ENCODE measurements around the gene H2AZ1.

The H2AZ1 gene

DNA sequence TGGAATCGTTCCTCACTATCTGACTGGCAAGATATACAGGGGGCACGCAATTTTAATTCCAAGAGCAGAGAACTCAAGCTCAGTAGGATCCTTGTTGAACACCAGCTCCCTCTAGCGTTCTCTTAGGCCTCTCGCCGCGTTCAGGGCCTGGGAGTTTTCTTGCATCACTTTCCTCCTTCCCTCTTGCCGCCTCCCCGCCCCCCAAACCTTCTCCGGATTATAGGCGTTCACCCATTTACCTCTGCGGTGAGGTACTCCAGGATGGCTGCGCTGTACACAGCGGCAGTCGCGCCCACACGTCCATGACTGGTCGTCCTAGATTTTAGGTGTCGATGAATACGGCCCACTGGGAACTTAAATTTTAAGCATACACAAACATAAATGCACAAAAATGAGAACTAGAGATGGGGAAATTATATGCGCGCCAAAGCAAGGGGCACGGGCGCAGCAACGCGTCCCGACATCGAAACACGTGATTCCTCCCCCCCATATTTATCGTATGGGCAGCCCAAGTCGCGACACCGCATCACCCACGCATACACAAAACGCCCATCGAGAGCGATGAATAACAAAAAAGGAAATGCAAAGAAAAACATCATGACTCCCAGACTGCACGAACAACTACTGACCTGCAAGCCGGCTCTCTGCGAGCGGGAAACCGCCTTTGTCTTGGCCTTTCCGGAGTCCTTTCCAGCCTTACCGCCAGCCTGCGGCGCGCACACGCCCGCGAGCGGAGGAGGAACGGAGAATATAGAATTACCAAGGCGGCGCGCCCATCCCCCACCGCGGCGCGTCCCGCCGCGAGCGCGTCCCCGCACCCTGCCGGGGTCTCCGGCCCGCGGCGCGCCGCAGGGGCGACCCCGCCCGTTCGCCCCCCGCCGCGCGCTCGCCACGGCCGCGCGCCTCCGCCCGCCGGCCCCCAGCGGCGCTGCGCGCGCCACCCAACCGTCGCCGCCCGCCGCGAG is 759 bp downstream of the H2AZ1 start (continued):
- TF ChIP-seq, protein P1, sequence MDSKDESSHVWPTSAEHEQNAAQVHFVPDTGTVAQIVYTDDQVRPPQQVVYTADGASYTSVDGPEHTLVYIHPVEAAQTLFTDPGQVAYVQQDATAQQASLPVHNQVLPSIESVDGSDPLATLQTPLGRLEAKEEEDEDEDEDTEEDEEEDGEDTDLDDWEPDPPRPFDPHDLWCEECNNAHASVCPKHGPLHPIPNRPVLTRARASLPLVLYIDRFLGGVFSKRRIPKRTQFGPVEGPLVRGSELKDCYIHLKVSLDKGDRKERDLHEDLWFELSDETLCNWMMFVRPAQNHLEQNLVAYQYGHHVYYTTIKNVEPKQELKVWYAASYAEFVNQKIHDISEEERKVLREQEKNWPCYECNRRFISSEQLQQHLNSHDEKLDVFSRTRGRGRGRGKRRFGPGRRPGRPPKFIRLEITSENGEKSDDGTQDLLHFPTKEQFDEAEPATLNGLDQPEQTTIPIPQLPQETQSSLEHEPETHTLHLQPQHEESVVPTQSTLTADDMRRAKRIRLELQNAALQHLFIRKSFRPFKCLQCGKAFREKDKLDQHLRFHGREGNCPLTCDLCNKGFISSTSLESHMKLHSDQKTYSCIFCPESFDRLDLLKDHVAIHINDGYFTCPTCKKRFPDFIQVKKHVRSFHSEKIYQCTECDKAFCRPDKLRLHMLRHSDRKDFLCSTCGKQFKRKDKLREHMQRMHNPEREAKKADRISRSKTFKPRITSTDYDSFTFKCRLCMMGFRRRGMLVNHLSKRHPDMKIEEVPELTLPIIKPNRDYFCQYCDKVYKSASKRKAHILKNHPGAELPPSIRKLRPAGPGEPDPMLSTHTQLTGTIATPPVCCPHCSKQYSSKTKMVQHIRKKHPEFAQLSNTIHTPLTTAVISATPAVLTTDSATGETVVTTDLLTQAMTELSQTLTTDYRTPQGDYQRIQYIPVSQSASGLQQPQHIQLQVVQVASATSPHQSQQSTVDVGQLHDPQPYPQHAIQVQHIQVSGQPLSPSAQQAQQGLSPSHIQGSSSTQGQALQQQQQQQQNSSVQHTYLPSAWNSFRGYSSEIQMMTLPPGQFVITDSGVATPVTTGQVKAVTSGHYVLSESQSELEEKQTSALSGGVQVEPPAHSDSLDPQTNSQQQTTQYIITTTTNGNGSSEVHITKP (tag by site-specific recombination; IDR thresholded peaks at IDR 0.05) = peak; percentile 70
- TF ChIP-seq ZNF629 (tag by site-specific recombination; IDR thresholded peaks at IDR 0.05) = peak; percentile 40
- no peak for TF ChIP-seq ZNF571 (tag by site-specific recombination; IDR thresholded peaks at IDR 0.05)
- TF ChIP-seq ZNF600 (tag by site-specific recombination; IDR thresholded peaks at IDR 0.05) = peak; percentile 51
- TF ChIP-seq ZNF654 (tag by site-specific recombination; IDR thresholded peaks at IDR 0.05; ENCODE audit: low read depth) = peak; percentile 69
- TF ChIP-seq, protein P2, sequence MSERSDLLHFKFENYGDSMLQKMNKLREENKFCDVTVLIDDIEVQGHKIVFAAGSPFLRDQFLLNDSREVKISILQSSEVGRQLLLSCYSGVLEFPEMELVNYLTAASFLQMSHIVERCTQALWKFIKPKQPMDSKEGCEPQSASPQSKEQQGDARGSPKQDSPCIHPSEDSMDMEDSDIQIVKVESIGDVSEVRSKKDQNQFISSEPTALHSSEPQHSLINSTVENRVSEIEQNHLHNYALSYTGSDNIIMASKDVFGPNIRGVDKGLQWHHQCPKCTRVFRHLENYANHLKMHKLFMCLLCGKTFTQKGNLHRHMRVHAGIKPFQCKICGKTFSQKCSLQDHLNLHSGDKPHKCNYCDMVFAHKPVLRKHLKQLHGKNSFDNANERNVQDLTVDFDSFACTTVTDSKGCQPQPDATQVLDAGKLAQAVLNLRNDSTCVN (tag by site-specific recombination; optimal IDR thresholded peaks at IDR 0.05) = peak; percentile 76
- TF ChIP-seq ZNF2 (tag by site-specific recombination; IDR thresholded peaks at IDR 0.05) = peak; percentile 62; the same call in 1 of the 2 replicates
- TF ChIP-seq, protein P3, sequence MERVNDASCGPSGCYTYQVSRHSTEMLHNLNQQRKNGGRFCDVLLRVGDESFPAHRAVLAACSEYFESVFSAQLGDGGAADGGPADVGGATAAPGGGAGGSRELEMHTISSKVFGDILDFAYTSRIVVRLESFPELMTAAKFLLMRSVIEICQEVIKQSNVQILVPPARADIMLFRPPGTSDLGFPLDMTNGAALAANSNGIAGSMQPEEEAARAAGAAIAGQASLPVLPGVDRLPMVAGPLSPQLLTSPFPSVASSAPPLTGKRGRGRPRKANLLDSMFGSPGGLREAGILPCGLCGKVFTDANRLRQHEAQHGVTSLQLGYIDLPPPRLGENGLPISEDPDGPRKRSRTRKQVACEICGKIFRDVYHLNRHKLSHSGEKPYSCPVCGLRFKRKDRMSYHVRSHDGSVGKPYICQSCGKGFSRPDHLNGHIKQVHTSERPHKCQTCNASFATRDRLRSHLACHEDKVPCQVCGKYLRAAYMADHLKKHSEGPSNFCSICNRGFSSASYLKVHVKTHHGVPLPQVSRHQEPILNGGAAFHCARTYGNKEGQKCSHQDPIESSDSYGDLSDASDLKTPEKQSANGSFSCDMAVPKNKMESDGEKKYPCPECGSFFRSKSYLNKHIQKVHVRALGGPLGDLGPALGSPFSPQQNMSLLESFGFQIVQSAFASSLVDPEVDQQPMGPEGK (tag by site-specific recombination; IDR thresholded peaks at IDR 0.05) = peak; percentile 66; the same call in 1 of the 2 replicates
- TF ChIP-seq KLF9 (tag by site-specific recombination; IDR thresholded peaks at IDR 0.05; ENCODE audit: low read depth) = peak; percentile 70
- TF ChIP-seq ZNF555 (tag by site-specific recombination; conservative IDR thresholded peaks at IDR 0.05) = no peak
- TF ChIP-seq GLIS1 (tag by site-specific recombination; IDR thresholded peaks at IDR 0.05) = no peak

DNA sequence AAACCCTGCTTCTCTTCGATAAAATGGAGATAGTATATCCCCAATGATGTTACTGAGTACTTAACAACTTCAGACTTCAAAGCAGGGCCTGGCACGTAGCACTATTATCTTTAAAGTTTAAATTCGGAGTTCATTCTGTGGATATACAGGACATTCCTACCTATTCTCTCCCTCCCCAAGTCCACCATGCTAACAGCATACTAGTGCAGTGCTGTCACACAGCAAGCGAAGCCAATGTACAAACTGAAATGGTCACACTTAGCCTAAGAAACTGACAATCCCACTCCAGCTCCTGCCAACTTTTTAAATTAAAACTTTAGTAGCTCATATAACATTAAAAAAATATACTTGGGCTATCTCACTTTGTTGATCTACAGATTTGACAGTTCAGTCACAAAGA is 2.5 kb downstream of the H2AZ1 start:
- ChIA-PET CTCF (interaction anchor here (0.6 to 2.0 kb wide), 2 partner anchors 139 to 1369 kb away, joined by 3 to 4 read pairs; no protein-coding TSS in a partner anchor), POLR2A (interaction anchor here (1.0 to 1.5 kb wide), 2 partner anchors 21 to 53 kb away, joined by 3 to 9 read pairs; partner anchors contain the start of gene LAMTOR3)
- H3K4me1 ChIP-seq (ENCODE audit: control insufficient read depth, insufficient read depth, low read length) = no peaks in the 10 kb centered on the region
- peak overlapping the region; percentile 76; the same call in 1 of the 2 replicates for H3K27ac ChIP-seq (ENCODE audit: extremely low read depth, low read depth, low read length)
- TF ChIP-seq ZNF433 (tag by site-specific recombination; IDR thresholded peaks at IDR 0.05; ENCODE audit: low read depth) = no peak
- peak; percentile 64 for TF ChIP-seq ZNF341 (tag by site-specific recombination; IDR thresholded peaks at IDR 0.05; ENCODE audit: low read depth)
- TF ChIP-seq, protein P4, sequence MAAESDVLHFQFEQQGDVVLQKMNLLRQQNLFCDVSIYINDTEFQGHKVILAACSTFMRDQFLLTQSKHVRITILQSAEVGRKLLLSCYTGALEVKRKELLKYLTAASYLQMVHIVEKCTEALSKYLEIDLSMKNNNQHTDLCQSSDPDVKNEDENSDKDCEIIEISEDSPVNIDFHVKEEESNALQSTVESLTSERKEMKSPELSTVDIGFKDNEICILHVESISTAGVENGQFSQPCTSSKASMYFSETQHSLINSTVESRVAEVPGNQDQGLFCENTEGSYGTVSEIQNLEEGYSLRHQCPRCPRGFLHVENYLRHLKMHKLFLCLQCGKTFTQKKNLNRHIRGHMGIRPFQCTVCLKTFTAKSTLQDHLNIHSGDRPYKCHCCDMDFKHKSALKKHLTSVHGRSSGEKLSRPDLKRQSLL (tag by site-specific recombination; IDR thresholded peaks at IDR 0.05) = no peak
- peak; percentile 53; the same call in 1 of the 2 replicates for TF ChIP-seq ZNF664 (tag by site-specific recombination; IDR thresholded peaks at IDR 0.05)
- no peaks in the 10 kb centered on the region for H3K9me3 ChIP-seq (ENCODE audit: control insufficient read depth, insufficient read depth, low read depth, low read length)
- H3K4me3 ChIP-seq (ENCODE audit: low read depth, low read length) = peak overlapping the region; percentile 15; the same call in 1 of the 2 replicates
- H3K36me3 ChIP-seq (ENCODE audit: control insufficient read depth in 2 of 2, insufficient read depth in 1 of 2, low read length in 2 of 2) = peaks cover 3 to 40% of the 10 kb centered on the region in 2 experiments; a peak in 1 of 3 replicates
